Neural progenitor cell (in vitro differentiated cells): ENCODE data around the gene SPEN. TPM values are rescaled to one million over a fixed set of nuclear protein-coding genes. Genes with fewer than 3 reads are reported as not detected.
"Not testable (repeated sequence)": the region's sequence is repeated elsewhere in the genome, so short reads cannot be mapped to it uniquely, and the experiment has no call there.

ENCODE experiments used
- DNase-seq: peaks from one replicate; pipeline ENCODE4 v3.0.0-alpha.2; 2016; ENCODE audit warnings: low spot score
- H2AFZ ChIP-seq: fragments of 200-600 bp; sonication (generic); replicated peaks from 2 replicates; pipeline ENCODE4 v1.6.1; 2016; ENCODE audit warnings: antibody characterized with exemption
- H3F3A ChIP-seq: fragments of 200-600 bp; sonication (generic); 2 replicates; pipeline ENCODE4 v1.6.1; 2016; ENCODE audit warnings: antibody characterized with exemption, low read depth
- H3K27ac ChIP-seq: fragments of 200-600 bp; sonication (generic); 2 replicates; pipeline ENCODE4 v1.5.1; 2016; ENCODE audit warnings: mild to moderate bottlenecking
- H3K27me3 ChIP-seq: fragments of 200-600 bp; sonication (generic); 2 replicates; pipeline ENCODE4 v1.6.1; 2016; ENCODE audit warnings: mild to moderate bottlenecking, moderate library complexity
- H3K36me3 ChIP-seq: fragments of 200-600 bp; sonication (generic); 2 replicates; pipeline ENCODE4 v1.5.1; 2016
- H3K4me1 ChIP-seq: fragments of 200-600 bp; sonication (generic); 2 replicates; pipeline ENCODE4 v1.6.1; 2016; ENCODE audit warnings: mixed run types
- H3K4me2 ChIP-seq: fragments of 200-600 bp; sonication (generic); 2 replicates; pipeline ENCODE4 v1.6.1; 2016
- H3K4me3 ChIP-seq: fragments of 200-600 bp; sonication (generic); 2 replicates; pipeline ENCODE4 v1.5.1; 2016
- H3K79me2 ChIP-seq: fragments of 200-600 bp; sonication (generic); 2 replicates; pipeline ENCODE4 v1.6.1; 2016; ENCODE audit warnings: low read depth
- H3K9ac ChIP-seq: fragments of 200-600 bp; sonication (generic); 2 replicates; pipeline ENCODE4 v1.6.1; 2016
- H3K9me3 ChIP-seq: fragments of 200-600 bp; sonication (generic); 2 replicates; pipeline ENCODE4 v1.5.1; 2016; ENCODE audit warnings: low read depth
- H4K20me1 ChIP-seq: fragments of 200-600 bp; sonication (generic); 2 replicates; pipeline ENCODE4 v1.6.1; 2016; ENCODE audit warnings: low read depth
- H3K27ac Mint-ChIP-seq: 3 replicates; pipeline ENCODE4 v1.8.0; 2021; ENCODE audit warnings: mixed read lengths
- H3K27me3 Mint-ChIP-seq: 2 replicates; pipeline ENCODE4 v1.8.0; 2022; ENCODE audit warnings: low read depth, mild to moderate bottlenecking, inconsistent platforms, moderate library complexity, mixed read lengths; ENCODE audit not compliant: insufficient read depth
- H3K36me3 Mint-ChIP-seq: 3 replicates; pipeline ENCODE4 v1.8.0; 2021; ENCODE audit warnings: mixed read lengths
- H3K4me1 Mint-ChIP-seq: 3 replicates; pipeline ENCODE4 v1.8.0; 2021; ENCODE audit warnings: mixed read lengths
- H3K4me3 Mint-ChIP-seq: 3 replicates; pipeline ENCODE4 v1.8.0; 2021; ENCODE audit warnings: mild to moderate bottlenecking, moderate library complexity, mixed read lengths
- H3K9me3 Mint-ChIP-seq: 3 replicates; pipeline ENCODE4 v1.8.0; 2020; ENCODE audit warnings: mixed read lengths
- EZH2 ChIP-seq: fragments of 200-600 bp; sonication (generic); IDR thresholded peaks from 2 replicates; pipeline ENCODE4 v1.6.1; 2017; ENCODE audit warnings: antibody characterized with exemption, mild to moderate bottlenecking, moderate library complexity
- EZH2phosphoT487 ChIP-seq: fragments of 200-600 bp; sonication (generic); IDR thresholded peaks from 2 replicates; pipeline ENCODE4 v1.6.1; 2017; ENCODE audit warnings: antibody characterized with exemption
- total RNA-seq: library from RNA; depleted of rRNA; stranded (reverse); fragments of >200 nt; gene quantifications from 2 replicates; pipeline ENCODE4 v1.2.3, GENCODE V29; 2015; ENCODE audit warnings: low replicate concordance
- TF ChIP-seq, protein P1 (sequence below): fragments of 200-600 bp; sonication (generic); IDR thresholded peaks from 2 replicates; pipeline ENCODE4 v1.5.1; 2017; ENCODE audit warnings: antibody characterized with exemption, mild to moderate bottlenecking

The SPEN gene
- total RNA-seq, 1 donor from 2014 or later = 59.6 TPM

DNA sequence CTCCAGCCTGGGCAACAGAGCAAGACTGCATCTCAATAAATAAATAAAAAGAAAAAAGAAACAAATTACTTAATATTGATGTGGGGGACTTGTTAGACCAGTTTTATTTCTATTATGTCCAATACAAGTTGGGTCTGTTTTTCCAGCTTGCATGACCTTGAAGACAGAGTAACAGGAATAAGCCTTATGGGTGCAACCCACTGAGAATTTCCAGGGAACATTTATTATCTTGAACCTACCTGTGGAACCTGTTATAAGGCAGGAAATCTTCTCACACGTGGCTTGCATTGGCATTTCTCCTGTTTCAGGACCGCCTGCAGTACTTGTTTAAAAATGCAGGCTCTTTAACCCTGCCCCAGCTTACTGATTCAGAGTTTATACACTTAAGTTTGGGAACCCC, 64.4 kb downstream of the SPEN start:
- no peaks in the 10 kb centered on the region for H3K4me1 Mint-ChIP-seq
- H4K20me1 ChIP-seq = peaks cover 36% of the 10 kb centered on the region
- no peaks in the 10 kb centered on the region for H3F3A ChIP-seq
- H3K27me3 Mint-ChIP-seq = no peaks in the 10 kb centered on the region
- H2AFZ ChIP-seq = no peak overlapping the region
- H3K27me3 ChIP-seq = no peaks in the 10 kb centered on the region
- H3K36me3 ChIP-seq = peaks cover 18% of the 10 kb centered on the region
- H3K27ac ChIP-seq = no peak overlapping the region
- H3K9ac ChIP-seq = no peak overlapping the region
- H3K79me2 ChIP-seq = peaks cover 61% of the 10 kb centered on the region
- no peak overlapping the region for H3K4me3 Mint-ChIP-seq
- no peak overlapping the region for H3K4me2 ChIP-seq
- H3K36me3 Mint-ChIP-seq = peaks cover 34% of the 10 kb centered on the region
- no peaks in the 10 kb centered on the region for H3K9me3 Mint-ChIP-seq
- TF ChIP-seq, protein P1, sequence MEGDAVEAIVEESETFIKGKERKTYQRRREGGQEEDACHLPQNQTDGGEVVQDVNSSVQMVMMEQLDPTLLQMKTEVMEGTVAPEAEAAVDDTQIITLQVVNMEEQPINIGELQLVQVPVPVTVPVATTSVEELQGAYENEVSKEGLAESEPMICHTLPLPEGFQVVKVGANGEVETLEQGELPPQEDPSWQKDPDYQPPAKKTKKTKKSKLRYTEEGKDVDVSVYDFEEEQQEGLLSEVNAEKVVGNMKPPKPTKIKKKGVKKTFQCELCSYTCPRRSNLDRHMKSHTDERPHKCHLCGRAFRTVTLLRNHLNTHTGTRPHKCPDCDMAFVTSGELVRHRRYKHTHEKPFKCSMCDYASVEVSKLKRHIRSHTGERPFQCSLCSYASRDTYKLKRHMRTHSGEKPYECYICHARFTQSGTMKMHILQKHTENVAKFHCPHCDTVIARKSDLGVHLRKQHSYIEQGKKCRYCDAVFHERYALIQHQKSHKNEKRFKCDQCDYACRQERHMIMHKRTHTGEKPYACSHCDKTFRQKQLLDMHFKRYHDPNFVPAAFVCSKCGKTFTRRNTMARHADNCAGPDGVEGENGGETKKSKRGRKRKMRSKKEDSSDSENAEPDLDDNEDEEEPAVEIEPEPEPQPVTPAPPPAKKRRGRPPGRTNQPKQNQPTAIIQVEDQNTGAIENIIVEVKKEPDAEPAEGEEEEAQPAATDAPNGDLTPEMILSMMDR = no peak
- no peak for TF ChIP-seq EZH2phosphoT487
- TF ChIP-seq EZH2 = no peak
- no peak overlapping the region for H3K27ac Mint-ChIP-seq
- DNase-seq = no peak
- H3K9me3 ChIP-seq = no peaks in the 10 kb centered on the region
- H3K4me3 ChIP-seq = no peak overlapping the region
- H3K4me1 ChIP-seq = no peaks in the 10 kb centered on the region

GRCh38 chr1:15913607-15914006, 66.1 kb downstream of the SPEN start:
- not testable (repeated sequence) for H3K4me3 Mint-ChIP-seq, H3K27ac ChIP-seq, H3K4me2 ChIP-seq, H3K27me3 Mint-ChIP-seq, H3K4me1 Mint-ChIP-seq, DNase-seq, H3K9me3 ChIP-seq, H3K4me3 ChIP-seq, H3K9ac ChIP-seq, H2AFZ ChIP-seq, H3F3A ChIP-seq, H3K27me3 ChIP-seq, H3K9me3 Mint-ChIP-seq, H3K27ac Mint-ChIP-seq, H3K4me1 ChIP-seq
- H3K36me3 Mint-ChIP-seq = peaks cover 38% of the 10 kb centered on the region
- Histone ChIP-seq H3K36me3 (peaks cover 14% of the 10 kb centered on the region), H4K20me1 (peaks cover 19% of the 10 kb centered on the region), H3K79me2 (peaks cover 44% of the 10 kb centered on the region)

GRCh38 chr1:15915991-15916390, 68.5 kb downstream of the SPEN start:
- TF ChIP-seq, protein P1 = no peak
- TF ChIP-seq EZH2 (no peak), EZH2phosphoT487 (no peak)
- Mint-ChIP-seq H3K9me3 (no peaks in the 10 kb centered on the region), H3K27ac (no peak overlapping the region), H3K4me1 (no peaks in the 10 kb centered on the region), H3K36me3 (peaks cover 28% of the 10 kb centered on the region), H3K27me3 (no peaks in the 10 kb centered on the region), H3K4me3 (no peak overlapping the region)
- no peak overlapping the region for H3K9ac ChIP-seq
- DNase-seq = no peak
- H3K4me3 ChIP-seq = no peak overlapping the region
- H3K4me2 ChIP-seq = no peak overlapping the region
- no peaks in the 10 kb centered on the region for H3K4me1 ChIP-seq
- H3K9me3 ChIP-seq = no peaks in the 10 kb centered on the region
- peaks cover 10% of the 10 kb centered on the region for H3K36me3 ChIP-seq
- H3F3A ChIP-seq = no peaks in the 10 kb centered on the region
- no peaks in the 10 kb centered on the region for H3K27me3 ChIP-seq
- H2AFZ ChIP-seq = no peak overlapping the region
- no peak overlapping the region for H3K27ac ChIP-seq
- peaks cover 12% of the 10 kb centered on the region for H4K20me1 ChIP-seq
- peaks cover 28% of the 10 kb centered on the region for H3K79me2 ChIP-seq

GRCh38 chr1:15916417-15916816, 68.9 kb downstream of the SPEN start:
- no peak overlapping the region for H3K27ac ChIP-seq

More at GRCh38 chr1:15916417-15916816, 68.9 kb downstream of the SPEN start:
- Histone ChIP-seq H3K9me3 (no peaks in the 10 kb centered on the region), H4K20me1 (peaks cover 12% of the 10 kb centered on the region), H3F3A (no peaks in the 10 kb centered on the region), H3K4me1 (no peaks in the 10 kb centered on the region), H3K36me3 (peaks cover 7% of the 10 kb centered on the region), H3K79me2 (peaks cover 24% of the 10 kb centered on the region), H3K9ac (no peak overlapping the region), H3K27me3 (no peaks in the 10 kb centered on the region), H3K4me3 (no peak overlapping the region), H3K4me2 (no peak overlapping the region), H2AFZ (no peak overlapping the region)
- H3K4me1 Mint-ChIP-seq = no peaks in the 10 kb centered on the region
- no peak for DNase-seq
- no peaks in the 10 kb centered on the region for H3K27me3 Mint-ChIP-seq
- H3K36me3 Mint-ChIP-seq = peaks cover 27% of the 10 kb centered on the region
- TF ChIP-seq EZH2phosphoT487 (no peak), EZH2 (no peak)
- TF ChIP-seq, protein P1 = no peak
- no peak overlapping the region for H3K27ac Mint-ChIP-seq
- H3K4me3 Mint-ChIP-seq = no peak overlapping the region
- H3K9me3 Mint-ChIP-seq = no peaks in the 10 kb centered on the region
